IPS DF 6.9 (cell line): ENCODE results near the gene CHST8.

ENCODE experiments used
- DNase-seq: peaks from one replicate; pipeline ENCODE4 v3.0.0-alpha.2; 2013; ENCODE audit warnings: low read depth, low spot score
- H3K27ac ChIP-seq: one replicate; pipeline ENCODE4 v1.5.1; 2013; ENCODE audit warnings: low read length, control low read depth
- H3K27me3 ChIP-seq: 2 replicates; pipeline ENCODE4 v1.6.1; 2013; ENCODE audit warnings: mild to moderate bottlenecking, low read length; ENCODE audit not compliant: control insufficient read depth, insufficient read depth
- H3K36me3 ChIP-seq: 2 replicates; pipeline ENCODE4 v1.6.1; 2013; ENCODE audit warnings: low read length; ENCODE audit not compliant: control insufficient read depth, insufficient read depth
- H3K4me1 ChIP-seq: 2 replicates; pipeline ENCODE4 v1.6.1; 2013; ENCODE audit warnings: low read length; ENCODE audit not compliant: control insufficient read depth, insufficient read depth
- H3K4me3 ChIP-seq: 2 replicates; pipeline ENCODE4 v1.5.1; 2013; ENCODE audit warnings: mild to moderate bottlenecking, low read length
- H3K9me3 ChIP-seq: 2 replicates; pipeline ENCODE4 v1.6.1; 2013; ENCODE audit warnings: low read length, inconsistent platforms; ENCODE audit not compliant: control insufficient read depth, insufficient read depth
- WGBS: extraction: QIAGEN DNeasy Blood & Tissue Kit; methylation state at CpG from one replicate; pipeline ENCODE4 v1.1.7; 2013; ENCODE audit warnings: mixed read lengths, missing lambda C conversion rate; ENCODE audit not compliant: insufficient read length, insufficient coverage; 5-methylcytosine and 5-hydroxymethylcytosine counted together

CHST8 gene

DNA sequence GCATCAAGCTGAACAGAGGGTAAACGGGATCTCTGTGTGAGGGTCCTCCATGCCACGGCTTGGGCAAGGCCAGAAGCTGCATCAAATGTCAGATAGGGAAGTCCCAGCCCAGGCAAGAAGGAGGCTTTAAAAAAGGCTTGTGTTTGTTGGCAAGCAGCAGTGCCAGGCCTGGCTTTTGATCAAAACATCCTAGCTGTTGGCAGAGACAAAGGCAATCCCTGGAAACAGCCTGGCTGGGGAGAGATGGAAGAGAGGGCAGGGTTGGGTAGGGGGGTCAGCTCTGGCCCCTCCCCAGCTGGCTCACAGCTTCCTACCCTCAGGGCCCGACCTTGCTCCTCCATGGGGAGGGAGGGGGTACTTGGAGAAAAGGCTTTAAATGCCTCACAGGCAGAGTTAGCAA, 113.2 kb downstream of the CHST8 start:
- Histone ChIP-seq H3K36me3 (no peaks in the 10 kb centered on the region), H3K4me3 (no peak overlapping the region; the same call in 1 of the 2 replicates), H3K27me3 (no peaks in the 10 kb centered on the region), H3K27ac (no peak overlapping the region), H3K4me1 (peaks cover 5% of the 10 kb centered on the region; the same call in 1 of the 2 replicates), H3K9me3 (no peaks in the 10 kb centered on the region)
- DNase-seq, result no peak
- WGBS, result no CpG with 5 or more reads among the region's 3 CpGs

DNA sequence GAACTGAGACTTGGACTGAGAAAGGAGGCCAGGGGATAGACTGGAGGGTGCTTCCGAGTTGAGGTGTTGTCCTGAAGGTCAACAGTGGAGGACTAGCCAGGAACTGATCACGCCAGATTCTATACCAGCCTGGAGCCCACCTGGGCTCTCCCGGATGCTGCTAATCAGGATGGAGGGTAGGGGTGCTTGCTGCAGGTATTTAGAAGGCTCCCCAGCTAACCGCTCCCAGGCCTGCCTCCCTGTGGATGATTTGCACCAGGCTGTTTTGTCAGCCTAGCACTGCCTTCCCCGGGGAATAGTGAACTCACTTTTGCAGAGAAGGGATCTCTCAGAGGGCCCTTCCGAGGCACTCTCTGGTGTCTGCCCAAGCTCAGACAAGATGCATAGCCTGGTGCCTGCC, 114.4 kb downstream of the CHST8 start:
- WGBS, result no CpG with 5 or more reads among the region's 6 CpGs
- no peaks in the 10 kb centered on the region for H3K36me3 ChIP-seq
- no peak for DNase-seq

DNA sequence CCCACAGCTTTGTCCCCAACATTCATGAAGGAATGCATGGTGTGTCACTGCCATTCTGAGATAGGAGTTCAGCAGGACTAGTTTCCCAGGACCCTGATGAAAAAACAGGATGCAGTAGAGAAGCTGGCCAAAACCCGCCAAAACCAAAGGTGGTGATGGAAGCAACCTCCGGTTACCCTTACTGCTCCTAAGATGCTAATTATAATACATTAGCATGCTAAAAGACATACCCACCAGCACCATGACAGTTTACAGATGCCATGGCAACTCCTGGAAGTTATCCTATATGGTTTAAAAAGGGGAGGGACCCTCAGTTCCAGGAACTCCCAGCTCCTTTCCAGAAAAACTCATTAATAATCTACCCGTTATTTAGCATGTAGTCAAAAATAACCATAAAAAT, 115.0 kb downstream of the CHST8 start:
- Histone ChIP-seq H3K9me3 (no peaks in the 10 kb centered on the region), H3K4me1 (peaks cover 5% of the 10 kb centered on the region; the same call in 1 of the 2 replicates), H3K4me3 (no peak overlapping the region), H3K27ac (no peak overlapping the region), H3K27me3 (no peaks in the 10 kb centered on the region), H3K36me3 (no peaks in the 10 kb centered on the region)
- no CpG with 5 or more reads among the region's 3 CpGs for WGBS
- no peak for DNase-seq

More for the DNA sequence above, 114.4 kb downstream of the CHST8 start:
- no peak overlapping the region for H3K4me3 ChIP-seq
- no peaks in the 10 kb centered on the region for H3K9me3 ChIP-seq
- H3K27me3 ChIP-seq, result no peaks in the 10 kb centered on the region
- peaks cover 5% of the 10 kb centered on the region; the same call in 1 of the 2 replicates for H3K4me1 ChIP-seq
- H3K27ac ChIP-seq, result no peak overlapping the region

DNA sequence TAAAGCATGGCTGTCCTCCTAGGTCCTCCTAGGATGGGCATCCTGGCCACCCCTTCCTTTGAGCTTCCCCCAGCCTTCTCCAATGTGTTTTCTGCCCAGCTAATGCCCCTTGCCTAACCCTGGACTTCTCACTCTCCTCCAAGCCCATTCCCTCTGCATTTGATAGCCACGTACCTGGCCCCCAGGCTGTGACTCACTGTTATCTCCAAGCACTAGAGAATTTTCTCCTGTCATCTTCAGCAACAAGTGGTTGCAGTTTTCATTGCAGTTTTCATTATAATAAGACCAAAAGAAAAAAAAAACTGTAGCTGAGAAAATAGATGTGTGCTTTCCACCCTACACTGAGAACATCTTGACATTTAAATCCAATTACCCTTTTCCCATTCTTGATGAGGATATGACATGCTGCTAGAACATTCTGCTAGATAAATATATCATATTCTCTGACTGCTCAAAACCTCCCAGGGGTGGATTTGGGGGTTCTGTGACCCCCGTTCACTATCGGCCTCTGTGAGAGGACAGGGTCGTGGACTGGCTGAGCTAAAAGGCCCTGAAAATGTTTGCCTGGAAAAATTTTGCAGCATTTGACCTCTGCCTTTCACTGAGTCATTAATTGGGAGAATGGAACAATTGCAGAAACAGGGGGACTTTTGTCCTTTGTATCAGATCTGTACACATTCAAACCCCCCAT, 116.1 kb downstream of the CHST8 start:
- H3K4me3 ChIP-seq, result no peak overlapping the region
- DNase-seq, result no peak
- no peaks in the 10 kb centered on the region for H3K9me3 ChIP-seq
- no peak overlapping the region for H3K27ac ChIP-seq
- H3K36me3 ChIP-seq, result no peaks in the 10 kb centered on the region
- WGBS, result no CpG with 5 or more reads among the region's 4 CpGs
- no peaks in the 10 kb centered on the region for H3K27me3 ChIP-seq
- peaks cover 5% of the 10 kb centered on the region; the same call in 1 of the 2 replicates for H3K4me1 ChIP-seq

DNA sequence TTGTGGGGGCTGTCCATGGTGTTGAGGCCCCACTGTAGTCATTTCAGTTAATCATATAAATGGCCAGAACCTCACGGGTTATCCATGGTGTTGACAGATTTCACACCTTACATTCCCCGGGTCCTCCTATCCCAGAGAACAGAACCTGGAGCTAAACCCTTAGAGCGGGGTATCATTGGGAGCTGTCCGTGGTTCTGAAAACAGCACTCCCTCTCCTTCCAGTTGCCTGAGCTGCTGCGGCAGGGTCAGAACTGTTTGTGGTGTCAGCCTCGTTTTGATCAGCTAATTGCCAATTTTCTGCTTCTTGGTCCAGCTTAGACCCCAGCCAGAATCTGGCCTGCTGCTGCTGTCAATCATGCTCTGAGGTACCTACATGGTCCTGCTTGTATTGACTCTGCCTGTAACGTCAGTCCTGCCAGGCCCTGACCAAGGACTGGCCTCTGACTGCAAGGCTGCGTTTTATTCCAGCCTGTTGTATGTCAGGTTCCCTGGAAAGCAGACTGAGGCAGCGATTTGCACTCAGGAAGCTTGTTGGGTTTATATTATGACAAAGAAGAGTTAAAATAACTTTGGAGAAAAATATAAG, 119.2 kb downstream of the CHST8 start:
- Histone ChIP-seq H3K4me3 (no peak overlapping the region), H3K9me3 (no peaks in the 10 kb centered on the region), H3K4me1 (peaks cover 3% of the 10 kb centered on the region; the same call in 1 of the 2 replicates), H3K27ac (no peak overlapping the region), H3K27me3 (no peaks in the 10 kb centered on the region), H3K36me3 (no peaks in the 10 kb centered on the region)
- no CpG with 5 or more reads among the region's 9 CpGs for WGBS
- DNase-seq, result peak; percentile 52

DNA sequence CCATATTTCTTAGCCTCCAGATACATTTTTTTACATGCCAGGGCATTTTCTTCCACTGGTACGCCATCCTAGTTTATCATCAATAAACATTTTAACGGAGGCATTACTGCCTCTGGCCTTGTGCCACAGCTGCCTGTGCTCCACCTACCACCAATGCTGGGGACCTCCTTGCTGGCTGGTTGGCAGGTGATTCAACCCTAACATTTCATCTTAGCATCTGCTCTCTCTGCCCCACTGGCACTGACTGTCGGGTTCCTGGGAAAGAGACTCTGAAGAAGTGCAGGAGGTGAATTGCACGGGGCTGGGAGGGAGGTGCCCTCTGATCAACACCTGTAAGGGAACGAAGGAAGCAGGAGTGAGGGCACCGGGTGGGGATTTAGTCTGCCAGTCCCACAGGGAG, 123.5 kb downstream of the CHST8 start:
- no peaks in the 10 kb centered on the region for H3K36me3 ChIP-seq
- DNase-seq, result no peak
- no CpG with 5 or more reads among the region's 6 CpGs for WGBS
- H3K27me3 ChIP-seq, result no peaks in the 10 kb centered on the region
- no peaks in the 10 kb centered on the region for H3K9me3 ChIP-seq
- H3K27ac ChIP-seq, result no peak overlapping the region
- no peak overlapping the region for H3K4me3 ChIP-seq
- H3K4me1 ChIP-seq, result no peaks in the 10 kb centered on the region

DNA sequence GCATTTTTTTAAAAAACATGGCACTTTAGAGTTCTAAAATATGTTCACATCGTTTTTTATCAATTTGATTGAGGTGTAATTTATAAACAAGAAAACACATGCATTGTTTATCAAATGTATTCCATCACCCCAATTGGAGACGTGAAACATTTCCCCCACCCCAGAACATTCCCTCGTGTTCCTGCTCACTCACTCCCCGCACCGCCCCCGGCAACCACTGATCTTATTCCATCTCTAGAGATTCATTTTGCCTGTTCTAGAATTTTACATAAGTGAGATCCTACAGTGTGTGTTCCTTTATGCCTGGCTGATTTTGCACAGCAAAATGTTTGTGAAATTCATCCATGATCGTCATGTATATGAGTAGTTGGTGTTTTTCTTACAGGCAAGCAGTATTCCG, 124.4 kb downstream of the CHST8 start:
- Histone ChIP-seq H3K9me3 (no peaks in the 10 kb centered on the region), H3K4me1 (no peaks in the 10 kb centered on the region), H3K36me3 (no peaks in the 10 kb centered on the region), H3K27me3 (no peaks in the 10 kb centered on the region), H3K4me3 (no peak overlapping the region), H3K27ac (no peak overlapping the region)
- no peak for DNase-seq
- WGBS, result no CpG with 5 or more reads among the region's 8 CpGs

DNA sequence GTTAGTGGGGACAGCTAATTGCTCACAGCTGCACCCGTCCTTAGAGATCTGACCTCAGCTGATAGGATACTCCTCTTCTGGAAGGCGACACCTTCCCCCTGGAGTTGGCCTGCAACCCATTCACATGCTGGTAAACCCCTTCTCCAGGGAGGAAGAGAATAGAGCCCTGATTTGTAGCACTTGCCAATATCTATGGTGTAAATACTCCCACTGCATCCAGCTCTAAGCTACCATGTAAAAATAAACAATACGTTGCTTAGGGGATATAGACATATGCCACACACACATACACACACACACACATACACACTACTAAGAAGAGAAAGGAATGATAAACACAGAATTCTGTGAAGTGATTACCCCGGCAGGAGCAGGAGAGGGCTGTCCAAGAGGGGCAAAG, 125.5 kb downstream of the CHST8 start:
- H3K4me3 ChIP-seq, result no peak overlapping the region
- no peaks in the 10 kb centered on the region for H3K36me3 ChIP-seq
- no CpG with 5 or more reads among the region's 4 CpGs for WGBS
- no peak overlapping the region for H3K27ac ChIP-seq
- no peak for DNase-seq
- no peaks in the 10 kb centered on the region for H3K4me1 ChIP-seq
- no peaks in the 10 kb centered on the region for H3K27me3 ChIP-seq
- no peaks in the 10 kb centered on the region for H3K9me3 ChIP-seq

DNA sequence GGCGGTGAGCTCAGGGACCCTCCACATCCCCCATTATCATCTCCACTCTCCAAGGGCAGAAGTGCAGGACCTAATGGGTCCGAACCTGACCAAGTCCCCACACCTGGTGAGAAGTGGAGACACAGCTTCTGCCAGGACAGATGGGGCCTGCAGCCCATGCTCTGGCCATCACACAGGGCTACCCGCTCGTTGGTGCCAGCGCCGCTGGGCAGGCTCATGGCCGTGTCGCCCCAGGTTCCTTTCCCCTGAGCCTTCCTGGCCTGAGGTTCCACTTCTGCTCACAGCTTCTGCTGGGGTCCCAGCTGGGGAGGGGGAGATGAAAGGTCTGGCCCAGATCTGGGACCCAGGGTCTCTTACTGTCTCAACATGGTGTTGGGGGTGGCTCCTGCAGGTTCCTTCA, 126.5 kb downstream of the CHST8 start:
- DNase-seq, result no peak

DNA sequence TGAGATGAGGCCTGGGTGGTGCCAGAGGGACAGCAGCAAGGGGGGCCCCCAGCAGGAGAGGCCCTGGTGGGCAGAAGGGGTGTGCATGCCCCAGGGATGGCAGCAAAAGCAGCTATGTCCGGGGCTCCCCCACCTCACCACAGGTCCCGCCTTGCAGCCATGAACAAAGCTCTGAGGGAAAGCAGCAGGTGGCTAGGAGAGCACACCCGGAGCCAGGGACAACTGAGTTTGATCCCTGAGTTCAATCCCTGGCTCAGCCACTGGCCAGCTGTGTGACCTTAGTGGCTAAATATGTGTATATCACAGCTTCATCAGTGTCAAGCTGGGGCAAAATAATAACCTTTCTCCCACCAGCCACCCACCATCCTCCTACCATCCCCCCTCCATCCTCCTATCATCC, 127.3 kb downstream of the CHST8 start:
- H3K4me1 ChIP-seq, result no peaks in the 10 kb centered on the region
- no peaks in the 10 kb centered on the region for H3K9me3 ChIP-seq
- no CpG with 5 or more reads among the region's 3 CpGs for WGBS
- no peaks in the 10 kb centered on the region for H3K36me3 ChIP-seq
- H3K27me3 ChIP-seq, result no peaks in the 10 kb centered on the region
- H3K4me3 ChIP-seq, result no peak overlapping the region
- no peak for DNase-seq
- no peak overlapping the region for H3K27ac ChIP-seq

More for the DNA sequence above, 126.5 kb downstream of the CHST8 start:
- H3K9me3 ChIP-seq, result no peaks in the 10 kb centered on the region
- no CpG with 5 or more reads among the region's 8 CpGs for WGBS
- no peaks in the 10 kb centered on the region for H3K36me3 ChIP-seq
- no peak overlapping the region for H3K4me3 ChIP-seq
- H3K27me3 ChIP-seq, result no peaks in the 10 kb centered on the region
- H3K27ac ChIP-seq, result no peak overlapping the region
- H3K4me1 ChIP-seq, result no peaks in the 10 kb centered on the region
